PFSK-1 (cell line): Measurements from ENCODE around the gene PAAF1.

Experiments
- FOXP2 ChIP-seq: optimal IDR thresholded peaks from 2 replicates; pipeline ENCODE3; 2011; ENCODE audit warnings: borderline replicate concordance, control low read depth, inconsistent platforms; ENCODE audit not compliant: insufficient read depth; ENCODE audit errors: extremely low read length, extremely low read depth
- POLR2AphosphoS5 ChIP-seq: IDR thresholded peaks from 2 replicates; pipeline ENCODE4 v1.6.1; 2012; ENCODE audit warnings: low read depth, mild to moderate bottlenecking, control low read depth, low read length, moderate library complexity
- SIN3A ChIP-seq: IDR thresholded peaks from 2 replicates; pipeline ENCODE4 v1.6.1; 2012; ENCODE audit warnings: mild to moderate bottlenecking, low read length, moderate library complexity, borderline replicate concordance; ENCODE audit not compliant: insufficient read depth
- TAF1 ChIP-seq: IDR thresholded peaks from 2 replicates; pipeline ENCODE4 v1.6.1; 2012; ENCODE audit warnings: low read length, control low read depth, borderline replicate concordance; ENCODE audit not compliant: insufficient read depth
- TF ChIP-seq, protein P1 (sequence below), 2 experiments: IDR thresholded peaks; 2 replicates each; pipeline versions ENCODE4 v1.6.1 to v1.8.0; 2011 to 2012; ENCODE audit warnings: low read depth in 2 of 2, low read length in 2 of 2, control low read depth in 1 of 2, inconsistent platforms in 1 of 2, mild to moderate bottlenecking in 1 of 2, moderate library complexity in 1 of 2; ENCODE audit not compliant: insufficient read depth in 1 of 2

Gene PAAF1

DNA sequence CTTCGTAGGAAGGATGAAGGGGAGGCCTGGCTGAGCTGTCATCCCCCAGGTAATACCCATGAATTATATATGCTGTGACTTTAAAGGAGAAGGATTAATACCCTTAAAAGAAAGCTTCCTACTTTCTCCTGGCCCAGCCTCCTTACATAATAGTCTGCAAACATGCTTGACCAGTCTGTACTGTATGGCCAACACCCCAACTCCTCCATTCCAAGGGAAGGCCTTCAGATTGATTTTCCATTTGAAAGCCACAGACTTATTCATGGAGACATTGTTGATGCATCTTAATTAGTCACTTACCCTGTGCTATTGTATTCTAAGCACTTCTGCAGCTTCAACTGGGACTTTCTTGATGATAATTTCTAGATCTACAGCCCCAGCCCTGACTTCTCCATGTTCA, 2.0 kb downstream of the PAAF1 start:
- TF ChIP-seq TAF1, result no peak

DNA sequence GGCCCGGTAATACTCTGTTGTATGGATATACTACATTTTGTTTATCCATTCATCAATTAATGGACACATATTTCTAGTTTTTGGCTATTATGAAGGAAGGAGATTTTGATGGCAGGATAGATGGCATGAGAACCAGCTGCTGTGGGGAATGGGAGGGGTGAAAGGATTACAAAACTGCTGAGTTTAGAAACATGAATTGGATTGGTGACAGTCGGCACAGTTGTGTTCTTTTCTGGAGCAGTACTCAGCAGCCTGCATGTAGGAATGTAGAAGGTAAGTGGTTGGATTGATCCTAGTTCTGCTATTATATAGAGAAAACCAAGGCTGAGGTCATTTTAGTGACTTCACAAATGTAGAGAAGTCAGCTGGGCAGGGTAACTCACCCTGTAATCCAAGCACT, 7.1 kb downstream of the PAAF1 start:
- TF ChIP-seq POLR2AphosphoS5 (no peak), SIN3A (no peak), FOXP2 (no peak), TAF1 (no peak)
- TF ChIP-seq, protein P1, sequence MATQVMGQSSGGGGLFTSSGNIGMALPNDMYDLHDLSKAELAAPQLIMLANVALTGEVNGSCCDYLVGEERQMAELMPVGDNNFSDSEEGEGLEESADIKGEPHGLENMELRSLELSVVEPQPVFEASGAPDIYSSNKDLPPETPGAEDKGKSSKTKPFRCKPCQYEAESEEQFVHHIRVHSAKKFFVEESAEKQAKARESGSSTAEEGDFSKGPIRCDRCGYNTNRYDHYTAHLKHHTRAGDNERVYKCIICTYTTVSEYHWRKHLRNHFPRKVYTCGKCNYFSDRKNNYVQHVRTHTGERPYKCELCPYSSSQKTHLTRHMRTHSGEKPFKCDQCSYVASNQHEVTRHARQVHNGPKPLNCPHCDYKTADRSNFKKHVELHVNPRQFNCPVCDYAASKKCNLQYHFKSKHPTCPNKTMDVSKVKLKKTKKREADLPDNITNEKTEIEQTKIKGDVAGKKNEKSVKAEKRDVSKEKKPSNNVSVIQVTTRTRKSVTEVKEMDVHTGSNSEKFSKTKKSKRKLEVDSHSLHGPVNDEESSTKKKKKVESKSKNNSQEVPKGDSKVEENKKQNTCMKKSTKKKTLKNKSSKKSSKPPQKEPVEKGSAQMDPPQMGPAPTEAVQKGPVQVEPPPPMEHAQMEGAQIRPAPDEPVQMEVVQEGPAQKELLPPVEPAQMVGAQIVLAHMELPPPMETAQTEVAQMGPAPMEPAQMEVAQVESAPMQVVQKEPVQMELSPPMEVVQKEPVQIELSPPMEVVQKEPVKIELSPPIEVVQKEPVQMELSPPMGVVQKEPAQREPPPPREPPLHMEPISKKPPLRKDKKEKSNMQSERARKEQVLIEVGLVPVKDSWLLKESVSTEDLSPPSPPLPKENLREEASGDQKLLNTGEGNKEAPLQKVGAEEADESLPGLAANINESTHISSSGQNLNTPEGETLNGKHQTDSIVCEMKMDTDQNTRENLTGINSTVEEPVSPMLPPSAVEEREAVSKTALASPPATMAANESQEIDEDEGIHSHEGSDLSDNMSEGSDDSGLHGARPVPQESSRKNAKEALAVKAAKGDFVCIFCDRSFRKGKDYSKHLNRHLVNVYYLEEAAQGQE (IDR thresholded peaks at IDR 0.05; ENCODE audit: insufficient read depth in 1 of 2, low read depth in 2 of 2, low read length in 2 of 2), result no peak

- no peak for TF ChIP-seq SIN3A
- TF ChIP-seq POLR2AphosphoS5, result no peak
- no peak for TF ChIP-seq TAF1
- TF ChIP-seq FOXP2, result no peak
- TF ChIP-seq, protein P1 (IDR thresholded peaks at IDR 0.05; ENCODE audit: insufficient read depth in 1 of 2, low read depth in 2 of 2, low read length in 2 of 2), result no peak
Measured at GRCh38 chr11:73888244-73888643, 11.4 kb downstream of the PAAF1 start.

DNA sequence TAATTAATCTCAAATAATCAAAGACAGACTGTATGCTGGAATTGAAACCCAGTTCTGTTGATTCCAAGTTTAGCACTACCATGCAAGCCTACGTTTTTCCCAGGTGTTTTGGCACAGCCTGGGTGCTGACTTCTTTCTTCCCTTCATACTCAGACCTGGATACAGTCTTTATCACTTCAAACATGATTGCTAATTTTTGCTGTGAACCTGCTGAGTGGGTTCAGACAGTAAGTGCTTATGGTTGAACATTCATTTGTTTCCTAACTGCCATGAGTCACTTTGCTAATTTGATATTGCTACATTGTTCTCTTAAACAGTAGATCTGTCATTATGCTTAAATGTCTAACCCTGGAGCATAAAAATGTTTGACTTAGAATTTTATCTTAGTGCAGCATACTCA, 12.2 kb downstream of the PAAF1 start:
- TF ChIP-seq POLR2AphosphoS5 (no peak), SIN3A (no peak), TAF1 (no peak), FOXP2 (no peak)
- TF ChIP-seq, protein P1 (IDR thresholded peaks at IDR 0.05; ENCODE audit: insufficient read depth in 1 of 2, low read depth in 2 of 2, low read length in 2 of 2), result no peak

DNA sequence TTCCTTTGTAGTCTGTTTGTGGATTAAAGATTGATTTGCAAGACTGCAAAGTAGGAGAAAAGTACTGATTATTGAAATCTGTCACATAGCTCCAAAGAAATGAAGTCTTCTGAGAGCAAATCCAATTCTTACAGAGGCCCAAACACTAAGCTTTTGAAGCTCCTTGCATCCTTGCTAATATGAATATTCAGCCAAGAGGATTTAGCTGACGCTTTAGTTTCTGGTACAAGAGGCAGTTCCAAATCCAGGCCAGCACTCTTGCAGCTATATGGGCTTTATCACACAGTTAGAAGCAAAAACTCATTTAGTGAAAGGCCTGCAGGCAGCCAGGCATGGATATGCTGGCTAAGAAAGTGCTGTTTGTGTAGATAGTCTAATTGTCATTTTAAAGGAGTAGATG, 12.7 kb downstream of the PAAF1 start:
- TF ChIP-seq TAF1, result no peak
- TF ChIP-seq, protein P1 (IDR thresholded peaks at IDR 0.05; ENCODE audit: insufficient read depth in 1 of 2, low read depth in 2 of 2, low read length in 2 of 2), result no peak
- TF ChIP-seq SIN3A, result no peak
- TF ChIP-seq FOXP2, result no peak
- no peak for TF ChIP-seq POLR2AphosphoS5
